NCI-H2081 (cell line): ENCODE measurements around the gene STRC.
"Not testable (repeated sequence)": the region's sequence is repeated elsewhere in the genome, so short reads cannot be mapped to it uniquely, and the experiment has no call there.

Experiments
- DNase-seq, 2 experiments: peaks; one replicate each; lab custom pipeline; 2025; lab: John Stamatoyannopoulos, UW

STRC gene

DNA sequence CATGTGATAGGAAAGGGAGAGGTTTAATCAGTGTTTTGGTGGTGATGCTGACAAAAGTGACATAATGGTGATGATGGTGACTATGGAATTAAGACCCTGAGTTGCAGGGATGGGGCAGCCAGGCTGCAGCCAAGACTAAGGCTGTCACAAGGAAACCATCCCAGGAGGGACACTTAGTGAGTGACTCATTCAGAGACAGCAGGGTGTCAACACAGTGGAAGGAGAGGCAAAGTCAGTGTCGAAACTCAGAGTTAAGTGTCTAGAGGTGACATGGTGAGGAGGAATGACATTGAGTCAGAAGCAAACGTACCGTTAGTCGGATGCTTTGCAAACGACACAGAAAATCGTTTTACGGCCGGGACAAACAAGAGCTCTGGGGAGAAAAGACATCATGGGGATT lies 54.8 kb downstream of the STRC start:
- not testable (repeated sequence) for DNase-seq

DNA sequence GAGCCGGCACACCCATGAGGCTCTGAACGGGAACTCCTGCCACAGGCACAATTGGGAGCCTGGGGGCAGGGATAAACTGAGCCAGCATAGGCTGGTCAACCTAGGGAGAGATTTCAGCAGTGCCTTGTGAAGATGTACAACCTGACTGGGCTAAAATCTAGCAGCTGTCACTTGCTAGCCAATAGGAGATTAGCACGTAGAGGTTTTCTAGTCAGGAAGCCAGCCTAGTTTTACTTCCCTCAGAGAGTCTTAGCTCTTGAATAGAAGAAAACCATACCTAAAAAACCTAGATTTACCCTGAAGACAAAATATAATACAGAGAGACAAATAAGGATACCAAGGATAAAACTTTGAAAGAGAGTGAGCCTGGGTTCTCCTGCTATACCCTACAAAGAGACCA lies 55.8 kb downstream of the STRC start:
- not testable (repeated sequence) for DNase-seq

DNA sequence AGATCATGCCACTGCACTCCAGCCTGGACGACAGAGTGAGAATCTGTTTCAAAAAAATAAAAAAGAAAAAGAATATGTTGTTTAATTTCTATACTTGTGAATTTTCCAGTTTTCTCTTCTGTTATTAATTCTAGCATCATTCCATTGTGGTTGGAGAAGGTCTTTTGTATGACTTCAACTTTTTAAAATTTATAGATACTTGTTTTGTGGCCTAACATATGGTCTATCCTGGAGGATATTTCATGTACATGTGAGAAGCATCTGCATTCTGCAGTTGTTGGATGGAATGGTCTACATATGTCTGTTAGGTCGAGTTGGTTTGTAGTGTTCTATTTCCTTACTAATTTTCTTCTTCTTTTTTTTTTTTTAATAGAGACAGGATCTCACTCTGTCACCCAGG lies 65.6 kb downstream of the STRC start:
- no peak for DNase-seq

DNA sequence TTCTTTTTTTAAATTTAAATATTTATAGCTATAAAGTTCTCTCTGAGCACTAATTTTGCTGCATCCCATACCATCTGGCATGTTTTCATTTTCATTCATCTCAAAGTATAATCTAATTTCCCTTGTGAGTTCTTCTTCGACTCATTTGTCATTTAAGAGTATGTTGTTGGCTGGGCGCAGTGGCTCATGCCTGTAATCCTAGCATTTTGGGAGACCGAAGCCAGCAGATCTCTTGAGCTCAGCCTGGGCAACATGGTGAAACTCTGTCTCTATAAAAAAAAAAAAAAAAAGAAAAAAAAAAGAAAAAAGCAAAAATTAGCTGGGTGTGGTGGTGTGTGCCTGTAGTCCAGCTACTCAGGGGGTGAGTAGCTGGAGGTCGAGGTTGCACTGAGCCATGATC lies 66.3 kb downstream of the STRC start:
- DNase-seq = no peak

DNA sequence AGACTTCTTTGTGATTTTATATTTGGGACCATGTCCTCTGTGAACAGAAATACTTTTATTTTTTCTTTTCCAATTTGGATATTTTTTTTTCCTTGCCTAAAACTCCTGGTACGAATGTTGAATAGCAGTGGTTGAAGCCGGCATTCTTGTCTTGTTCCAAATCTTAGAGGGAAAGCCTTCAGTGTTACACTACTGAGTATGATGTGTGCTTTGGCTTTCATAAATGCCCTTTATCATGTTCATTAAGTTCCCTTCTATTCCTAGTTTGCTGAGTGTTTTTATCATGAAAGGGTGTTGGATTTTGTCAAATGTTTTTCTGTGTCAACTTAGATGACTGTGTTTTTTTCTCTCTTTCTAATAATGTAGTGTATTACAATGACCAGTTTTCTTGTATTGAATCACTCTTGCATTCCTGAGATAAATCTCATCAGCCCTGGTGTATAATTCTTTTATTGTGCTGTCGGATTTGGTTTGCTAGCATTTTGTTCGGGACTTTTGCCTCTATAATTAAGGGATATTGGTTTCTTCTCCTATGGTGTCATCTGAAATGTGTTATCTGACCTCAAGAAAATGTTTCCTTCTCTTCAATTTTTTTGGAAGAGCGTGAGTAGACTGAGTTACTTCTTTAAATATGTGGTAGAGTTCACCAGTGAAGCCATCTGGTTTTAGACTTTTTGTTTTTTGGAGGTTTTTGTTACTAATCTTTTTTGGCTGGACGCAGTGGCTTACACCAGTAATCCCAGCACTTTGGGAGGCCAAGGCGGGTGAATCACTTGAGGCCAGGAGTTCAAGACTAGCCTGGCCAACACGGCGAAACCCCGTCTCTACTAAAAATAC lies 67.9 kb downstream of the STRC start:
- DNase-seq = no peak
